Medulla oblongata (tissue), 1 donor: ENCODE measurements around the gene EEIG1.
A peak's percentile ranks its signal among the peaks of the same experiment; 100 is the strongest.

Source experiments
- DNase-seq: peaks from one replicate; pipeline ENCODE4 v3.0.0-alpha.2; 2015; ENCODE audit errors: extremely low spot score

Gene EEIG1

DNA sequence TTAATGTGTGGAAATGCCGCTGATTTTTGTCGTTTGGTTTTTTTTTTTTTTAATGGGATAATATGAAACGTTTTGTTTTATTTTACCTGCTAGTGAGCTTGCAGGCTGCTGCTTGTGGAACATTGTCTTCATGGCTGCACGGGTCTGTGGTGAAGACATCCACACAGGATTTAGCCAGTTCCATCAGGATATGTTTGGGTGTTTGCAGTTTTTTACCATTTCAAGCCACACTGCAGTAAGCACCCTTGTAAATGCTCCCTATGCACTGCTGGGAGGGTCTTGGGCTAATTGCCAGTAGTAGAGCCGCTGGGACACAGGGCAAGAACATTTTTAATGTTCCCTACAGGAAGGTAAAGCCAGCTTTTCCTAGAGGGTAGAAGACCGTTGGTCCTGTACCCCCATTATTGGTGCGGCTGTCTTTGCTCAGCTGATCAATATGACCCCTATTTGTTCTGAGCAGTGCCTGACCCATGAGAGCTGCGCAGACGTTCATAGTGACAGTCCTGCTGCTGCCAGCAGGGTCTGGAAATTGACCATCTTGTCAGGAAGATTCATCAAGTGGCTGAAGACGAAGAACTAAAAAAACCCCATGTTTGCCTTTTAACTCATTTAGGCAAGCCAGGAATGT, 20.5 kb upstream of the EEIG1 start:
- DNase-seq: no peak

DNA sequence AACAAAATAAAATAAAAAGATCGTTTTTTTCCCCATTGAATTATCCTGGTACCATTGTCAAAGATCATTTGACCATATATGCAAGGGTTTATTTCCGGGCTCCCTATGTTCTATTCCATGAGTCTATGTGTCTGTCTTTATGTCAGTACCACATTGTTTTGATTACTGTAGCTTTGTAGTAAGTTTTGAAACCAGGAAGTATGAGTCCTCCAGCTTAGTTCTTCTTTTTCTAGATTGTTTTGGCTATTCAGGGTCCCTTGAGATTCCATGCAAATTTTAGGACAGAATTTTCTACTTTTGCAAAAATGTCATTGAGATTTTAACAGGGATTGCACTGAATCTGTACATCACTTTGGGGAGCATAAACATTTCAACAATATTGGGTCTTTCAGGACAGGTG, 18.7 kb upstream of the EEIG1 start:
- no peak for DNase-seq

DNA sequence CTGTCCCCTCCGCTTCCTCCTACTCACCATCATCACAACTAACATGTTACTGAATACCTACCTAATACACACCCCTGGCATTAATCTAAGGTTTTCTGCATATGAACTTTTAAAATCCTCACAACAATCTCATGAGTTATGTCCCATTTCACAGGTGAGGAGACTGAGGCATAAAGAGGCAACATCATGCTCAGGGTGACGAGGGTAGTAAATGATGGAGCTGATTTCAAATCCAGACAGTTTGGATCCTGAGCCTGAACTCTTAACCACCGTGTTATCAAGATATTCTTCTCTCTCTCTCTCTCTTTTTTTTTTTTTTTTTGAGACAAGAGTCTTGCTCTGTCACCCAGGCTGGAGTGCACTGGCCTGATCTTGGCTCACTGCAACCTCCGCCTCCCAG, 12.9 kb upstream of the EEIG1 start:
- DNase-seq: no peak

DNA sequence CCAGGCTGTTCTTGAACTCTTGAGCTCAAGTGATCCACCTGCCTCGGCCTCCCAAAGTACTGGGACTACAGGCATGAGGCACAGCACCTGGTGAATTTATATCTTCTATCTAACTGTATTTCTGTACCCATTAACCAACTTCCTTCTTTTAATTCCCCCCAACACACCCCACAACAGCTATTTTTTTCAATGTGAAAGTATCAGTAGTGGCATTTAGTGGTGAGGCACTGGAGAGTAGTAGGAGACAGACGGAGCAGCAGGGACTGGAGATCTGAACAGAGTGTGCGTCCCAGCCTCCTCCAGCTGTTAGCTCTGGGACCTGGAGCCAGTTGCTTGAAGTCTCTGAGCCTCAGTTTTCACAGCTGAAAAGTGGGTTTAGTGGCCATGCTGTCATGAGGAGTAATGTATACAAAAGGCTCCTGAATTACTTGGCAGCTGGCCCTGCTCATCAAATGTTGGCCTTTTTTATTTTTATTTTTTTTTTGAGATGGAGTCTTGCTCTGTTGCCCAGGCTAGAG, 11.0 kb upstream of the EEIG1 start:
- no peak for DNase-seq

DNA sequence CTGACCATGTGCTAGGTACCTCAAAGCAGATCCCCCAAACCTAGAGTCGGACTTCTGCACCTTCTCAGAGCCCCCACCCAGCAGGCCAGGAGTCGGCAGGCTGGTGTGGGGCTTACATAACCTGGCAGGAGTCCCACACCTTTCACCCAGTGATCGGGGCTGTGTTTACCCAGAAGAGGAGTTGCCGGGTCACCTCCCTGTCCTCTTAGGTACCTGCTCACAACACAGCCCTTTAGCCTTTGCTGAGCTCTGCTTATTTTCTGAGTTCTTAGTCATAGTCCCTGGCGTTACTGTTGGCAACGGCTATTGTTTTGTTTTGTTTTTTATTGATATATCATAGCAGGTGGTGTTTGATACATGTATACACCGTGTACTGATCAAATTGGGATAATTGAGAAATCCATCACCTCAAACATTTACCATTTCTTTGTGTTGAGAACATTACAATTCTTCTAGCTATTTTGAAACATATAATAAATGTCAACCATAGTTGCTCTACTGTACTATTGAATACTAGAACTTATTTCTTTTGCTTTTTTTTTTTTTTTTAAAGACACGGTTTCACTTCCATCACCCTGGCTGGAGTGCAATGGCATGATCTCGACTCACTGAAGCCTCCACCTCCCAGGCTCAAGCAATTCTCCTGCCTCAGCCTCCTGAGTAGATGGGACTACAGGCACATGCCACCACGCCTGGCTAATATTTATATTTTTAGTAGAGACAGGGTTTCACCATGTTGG, 10.4 kb upstream of the EEIG1 start:
- no peak for DNase-seq

DNA sequence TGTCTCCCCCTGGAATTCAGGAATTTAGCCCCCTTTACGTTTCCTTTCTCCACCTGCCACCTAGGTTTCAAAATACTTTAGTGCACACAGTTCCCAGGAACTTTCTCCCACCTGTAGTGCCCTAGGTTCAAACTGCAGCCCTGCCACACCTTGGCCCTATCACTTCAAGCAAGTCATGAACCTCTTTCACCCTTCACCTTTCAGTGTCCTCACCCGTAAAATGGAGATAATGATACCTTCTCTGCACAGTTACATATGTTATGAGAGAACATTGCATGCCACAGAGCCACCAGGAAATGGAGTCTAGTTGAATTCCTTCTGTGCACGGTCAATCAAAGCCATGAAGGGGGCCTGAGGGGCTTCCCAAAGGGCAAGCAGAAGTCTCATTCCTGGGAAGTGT, 9.8 kb upstream of the EEIG1 start:
- DNase-seq: no peak

DNA sequence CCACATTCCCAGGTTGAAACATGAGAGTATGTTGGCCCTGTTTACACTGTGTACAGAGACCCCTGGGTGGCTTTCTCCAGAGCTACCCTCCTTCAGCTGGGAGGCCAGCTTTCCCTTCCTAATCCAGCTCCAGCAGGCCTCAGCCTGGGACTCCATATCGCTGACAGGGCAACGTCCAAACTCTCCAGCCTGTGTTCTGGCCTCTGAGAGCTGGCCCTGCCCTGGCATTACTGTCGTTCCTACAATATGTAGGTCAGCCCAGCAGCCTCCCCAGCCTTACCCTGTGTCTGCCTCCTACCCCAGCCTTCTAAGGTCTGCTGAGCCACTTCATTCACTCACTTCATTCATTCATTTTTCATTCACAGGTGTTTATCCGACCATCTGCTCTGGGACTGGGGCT, 8.3 kb upstream of the EEIG1 start:
- DNase-seq: no peak

DNA sequence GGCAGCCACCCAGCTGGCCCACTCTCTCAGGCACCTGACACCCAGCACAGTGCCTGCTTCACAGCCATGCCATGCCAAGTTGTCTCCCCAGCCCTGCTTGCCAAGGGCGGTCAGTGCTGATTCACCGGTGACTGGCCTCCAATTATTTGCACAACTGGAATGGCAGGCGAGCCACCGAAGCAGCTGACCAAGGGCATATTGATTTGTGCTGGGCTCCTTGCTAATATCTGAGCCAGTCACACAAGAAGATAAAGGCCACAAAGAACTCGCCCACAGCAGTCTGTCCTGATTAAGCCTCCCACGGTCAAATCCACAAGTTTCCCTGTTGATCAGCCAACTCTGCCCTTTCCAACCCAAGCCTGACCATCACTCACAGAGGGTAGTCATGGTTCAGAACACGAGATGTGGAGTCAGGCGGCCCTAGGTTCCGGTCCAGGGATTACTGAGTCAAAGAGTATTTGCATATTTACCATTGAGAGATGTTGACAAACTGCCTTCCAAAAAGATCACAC, 6.4 kb upstream of the EEIG1 start:
- DNase-seq: no peak

DNA sequence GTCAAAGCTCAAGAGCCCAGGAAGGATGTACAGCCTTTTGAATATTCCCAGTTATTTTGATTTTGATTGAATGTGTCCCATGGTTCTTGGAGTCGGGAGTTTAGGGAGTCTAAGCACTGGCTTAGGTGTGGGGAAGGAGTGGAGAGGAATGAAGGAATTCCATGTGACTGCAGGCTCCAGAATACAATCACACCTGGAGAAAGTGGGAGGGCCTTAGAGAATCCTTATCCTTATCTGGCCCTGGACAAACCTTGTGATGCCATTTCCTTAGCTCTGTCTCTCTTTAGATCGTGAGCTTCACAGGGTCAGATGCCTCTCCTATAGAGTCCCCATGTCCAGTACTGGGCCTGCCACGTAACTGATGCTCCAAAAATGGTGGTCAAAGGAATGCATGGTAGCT, 4.2 kb upstream of the EEIG1 start:
- DNase-seq: no peak

DNA sequence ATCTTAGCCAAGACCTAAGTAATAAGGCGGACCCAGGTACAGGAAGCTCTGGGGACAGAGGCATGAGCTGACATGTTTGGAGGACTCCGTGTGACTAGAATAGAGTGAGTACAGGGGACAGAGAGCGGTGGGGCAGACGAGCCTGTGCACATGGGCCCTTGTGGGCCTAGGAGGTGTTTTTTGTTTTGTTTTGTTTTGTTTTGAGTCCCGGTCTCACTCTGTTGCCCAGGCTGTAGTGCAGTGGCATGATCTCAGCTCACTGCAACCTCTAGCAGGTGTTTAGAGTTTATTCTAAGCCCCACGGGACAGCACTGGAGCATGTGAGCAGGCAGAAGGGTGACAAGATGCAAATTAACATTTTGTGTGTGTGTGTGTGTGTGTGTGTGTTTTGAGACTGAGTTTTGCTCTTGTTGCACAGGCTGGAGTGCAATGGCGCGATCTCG, 3.1 kb upstream of the EEIG1 start:
- DNase-seq: no peak

DNA sequence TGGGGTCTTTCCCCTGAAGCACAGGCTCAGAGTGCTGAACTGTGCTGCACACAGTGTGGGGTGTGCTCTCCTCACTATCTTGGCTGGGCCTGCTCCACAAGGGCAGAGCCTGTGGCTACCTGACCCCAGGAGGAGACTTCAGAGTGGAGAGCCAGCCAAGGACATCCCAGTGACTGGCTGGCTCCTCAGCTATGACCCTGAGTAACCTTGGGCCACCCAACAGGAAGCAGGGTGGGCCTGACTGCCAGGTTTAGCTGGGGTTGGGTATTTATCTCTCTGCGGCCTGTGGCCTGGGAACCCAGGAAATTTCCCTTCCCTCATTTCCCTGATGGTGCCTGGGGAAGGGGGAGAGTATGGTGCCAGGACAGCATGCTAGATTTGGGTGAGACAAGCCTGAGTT, 2.1 kb upstream of the EEIG1 start:
- DNase-seq: no peak

DNA sequence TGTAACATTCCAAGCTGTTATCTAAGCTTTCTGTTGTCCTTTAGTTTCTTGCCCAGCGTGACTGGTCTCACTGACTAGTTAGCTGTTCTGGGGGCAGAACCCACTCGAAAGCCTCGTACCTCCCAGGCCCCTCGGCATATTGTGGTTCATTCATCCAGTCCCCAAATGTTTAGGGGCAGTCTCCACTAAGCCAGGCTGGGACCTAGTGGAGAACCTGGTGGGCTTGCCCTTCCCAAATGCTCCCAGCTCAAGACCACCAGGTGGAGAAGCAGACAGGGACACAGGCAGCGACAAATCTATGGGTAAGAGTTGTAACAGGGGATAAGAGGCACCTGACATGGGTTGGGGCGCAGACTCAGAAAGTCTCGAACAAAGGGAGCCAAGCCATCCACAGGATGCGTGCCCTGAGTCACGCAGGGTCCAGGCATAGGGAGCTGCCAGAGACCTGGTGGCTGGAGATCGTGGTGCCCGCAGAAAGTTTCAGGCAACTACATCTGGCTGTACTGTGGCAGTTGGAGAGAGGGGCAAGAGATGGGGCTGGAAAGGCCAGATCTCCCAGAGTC, 851 bp upstream of the EEIG1 start:
- no peak for DNase-seq

DNA sequence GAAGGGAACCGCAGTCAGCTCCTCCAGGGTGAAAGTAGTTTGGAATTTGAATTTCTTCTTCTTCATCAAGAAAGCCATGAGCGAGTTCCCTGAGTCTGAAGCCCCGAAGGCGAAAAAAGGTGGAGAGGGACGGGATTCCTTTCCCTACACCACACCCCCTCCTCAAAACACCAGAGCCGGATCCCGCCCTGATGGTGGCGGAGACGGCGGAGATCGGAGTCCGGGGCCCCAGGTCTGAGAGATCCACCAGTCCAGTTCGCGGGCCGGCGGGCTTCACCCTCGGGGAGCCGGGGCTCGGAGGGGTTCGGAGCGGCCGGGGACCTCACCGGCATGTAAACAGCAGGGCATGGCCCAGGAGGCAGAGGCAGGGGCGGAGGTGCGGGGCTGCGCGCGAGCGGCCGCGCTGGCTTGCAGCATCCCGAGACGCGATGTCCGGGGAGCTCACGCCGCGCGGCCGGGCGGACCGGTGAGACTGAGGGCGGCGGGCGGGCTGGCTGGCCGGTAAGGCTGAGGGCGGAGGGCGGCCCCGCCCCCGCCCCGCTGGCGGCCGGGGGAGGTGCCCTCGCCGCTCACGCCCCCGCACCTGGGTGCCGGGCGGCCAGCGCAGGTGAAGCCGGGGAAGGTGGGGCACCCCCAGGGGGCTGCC, 606 bp downstream of the EEIG1 start:
- DNase-seq: peak; percentile 37

DNA sequence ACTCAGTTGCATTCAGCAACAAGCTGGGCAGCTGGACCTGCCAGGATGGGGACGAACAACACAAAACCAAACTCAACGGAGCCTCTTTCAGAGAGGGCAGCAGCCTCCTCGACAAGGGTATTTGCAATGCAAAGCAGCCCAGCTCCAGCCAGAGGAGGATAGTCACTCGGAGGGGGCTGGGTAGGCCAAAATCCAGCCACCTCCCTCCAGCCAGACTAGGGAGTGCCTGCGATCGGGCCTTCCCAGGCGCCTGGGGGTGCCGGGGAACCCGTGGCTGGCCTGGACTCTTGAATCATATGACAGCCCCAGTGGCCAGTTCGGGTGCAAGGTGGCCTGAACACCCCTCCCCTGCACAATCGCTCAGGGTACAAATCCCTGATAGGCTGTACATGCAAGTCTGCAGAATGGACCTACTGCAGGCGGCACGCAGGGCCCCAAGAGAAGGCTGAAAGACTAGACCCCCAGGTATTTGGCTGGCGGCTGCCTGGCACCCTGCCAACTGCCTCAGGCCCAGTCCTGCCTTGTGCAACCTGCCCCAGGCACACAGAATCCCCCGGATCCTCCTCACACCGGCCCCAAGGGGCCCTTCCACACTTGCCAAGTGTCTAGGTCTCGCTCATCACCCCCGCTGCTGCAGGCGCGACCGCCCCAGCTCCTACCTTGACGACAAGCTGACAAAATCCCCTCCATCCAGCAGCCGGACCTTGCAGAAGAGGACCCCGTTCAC, 1.3 kb downstream of the EEIG1 start:
- DNase-seq: peak; percentile 91

DNA sequence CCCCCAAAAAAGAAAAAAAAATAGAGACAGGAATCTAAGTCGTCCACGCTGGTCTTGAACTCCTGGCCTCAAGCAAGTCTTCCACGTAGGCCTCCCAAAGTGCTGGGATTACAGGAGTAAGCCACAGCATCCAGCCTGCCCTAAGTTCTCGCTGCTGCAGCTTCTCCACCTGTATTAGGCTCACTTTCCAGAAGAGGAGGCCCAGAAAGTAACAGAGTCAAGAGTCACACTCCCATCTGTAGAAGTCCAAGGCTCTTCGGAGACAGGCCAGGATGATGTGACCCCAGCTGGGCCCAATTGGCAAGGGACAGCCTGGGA, 1.8 kb downstream of the EEIG1 start:
- no peak for DNase-seq

DNA sequence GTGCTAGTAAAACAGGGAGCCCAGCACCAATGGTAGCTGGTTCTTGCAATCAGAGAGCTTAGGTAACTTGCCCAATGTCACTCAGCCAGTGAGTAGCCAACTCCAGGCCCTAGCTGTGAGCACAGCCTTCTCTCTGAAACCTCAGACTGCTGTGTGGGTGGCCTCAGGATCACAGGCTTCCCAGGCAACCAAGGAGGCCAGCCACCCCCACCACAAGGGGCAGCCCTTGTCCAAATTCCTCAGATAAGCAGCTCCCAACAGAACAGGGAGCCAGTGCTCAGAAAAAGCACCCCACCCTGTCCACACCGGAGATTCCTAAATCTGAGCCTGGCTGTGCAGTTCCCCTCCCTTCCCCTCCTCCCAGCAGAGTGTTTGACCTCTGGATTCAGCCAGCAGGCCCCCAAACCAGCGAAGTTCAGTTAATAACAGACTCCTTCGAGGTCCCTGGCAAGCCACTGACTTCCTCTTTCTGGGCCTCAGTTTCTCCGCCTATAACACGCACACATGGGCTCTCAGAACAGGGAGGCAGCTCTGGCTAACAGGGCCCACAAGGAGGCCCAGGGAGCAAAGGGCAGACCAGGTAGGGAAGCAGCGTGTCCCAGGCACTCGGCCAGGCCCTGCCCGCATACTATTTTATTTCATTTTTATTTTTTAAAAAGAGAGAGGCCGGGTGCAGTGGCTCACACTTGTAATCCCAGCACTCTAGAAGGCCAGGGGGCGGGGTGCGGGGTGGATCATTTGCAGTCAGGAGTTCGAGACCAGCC, 2.7 kb downstream of the EEIG1 start:
- no peak for DNase-seq

DNA sequence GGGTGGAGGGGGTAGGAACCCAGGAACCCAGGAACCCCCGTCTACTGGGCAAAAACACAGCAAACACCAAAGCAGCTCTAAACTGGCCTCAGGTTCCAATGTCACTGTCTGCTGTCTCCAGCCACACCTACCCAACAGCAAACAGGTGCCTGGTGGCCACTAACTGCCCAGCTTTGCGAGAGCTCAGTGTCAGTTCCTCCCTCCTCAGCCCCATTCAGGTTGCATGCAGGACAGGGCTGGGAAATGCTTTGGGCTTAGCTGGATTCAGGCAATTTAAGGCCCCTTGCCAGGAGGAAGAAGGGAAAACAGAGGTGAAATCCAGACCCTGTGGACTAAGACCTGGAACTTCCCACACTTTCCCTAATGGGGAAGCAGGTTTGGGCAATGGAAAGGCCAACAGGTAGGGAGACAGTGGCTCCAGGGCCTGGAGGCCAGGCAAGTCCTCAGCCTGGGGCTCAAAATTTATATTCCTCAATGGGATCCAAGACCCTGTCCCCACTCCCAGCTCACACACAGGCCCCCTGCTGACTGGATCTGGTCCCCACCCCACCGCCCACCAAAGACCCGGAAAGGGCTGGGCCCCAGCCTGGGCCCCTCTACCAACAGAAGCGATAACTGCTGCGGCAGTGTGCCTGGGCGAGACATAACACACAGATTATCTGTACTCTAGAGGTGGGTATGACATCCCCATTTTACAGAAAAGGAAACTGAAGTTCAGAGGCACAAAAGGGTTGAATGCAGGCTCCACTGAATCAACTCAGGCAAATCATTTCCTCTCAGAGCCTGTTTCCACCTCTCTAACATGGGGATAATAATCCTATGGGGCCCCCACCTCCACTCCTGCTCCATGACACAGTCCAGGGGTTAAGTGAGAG, 3.5 kb downstream of the EEIG1 start:
- no peak for DNase-seq

DNA sequence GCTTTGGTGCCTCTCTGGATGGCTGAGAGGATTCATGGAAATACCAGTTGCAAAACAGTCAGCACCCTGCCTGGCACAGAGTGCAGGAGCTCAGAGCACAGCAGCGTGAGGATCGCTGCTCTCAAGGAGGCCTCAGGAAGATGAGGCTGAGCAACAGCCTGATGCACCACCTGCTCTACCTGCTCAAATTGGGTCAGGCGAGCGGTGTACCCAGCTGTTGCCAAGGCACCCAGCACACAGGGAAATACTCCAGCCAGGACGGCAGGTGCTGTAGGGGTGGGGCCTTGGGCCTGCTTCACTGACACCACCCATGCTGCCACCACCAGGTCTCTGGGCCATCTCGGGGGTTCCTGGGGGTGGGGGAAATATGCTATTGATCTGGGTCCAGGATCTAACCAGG, 4.3 kb downstream of the EEIG1 start:
- no peak for DNase-seq

DNA sequence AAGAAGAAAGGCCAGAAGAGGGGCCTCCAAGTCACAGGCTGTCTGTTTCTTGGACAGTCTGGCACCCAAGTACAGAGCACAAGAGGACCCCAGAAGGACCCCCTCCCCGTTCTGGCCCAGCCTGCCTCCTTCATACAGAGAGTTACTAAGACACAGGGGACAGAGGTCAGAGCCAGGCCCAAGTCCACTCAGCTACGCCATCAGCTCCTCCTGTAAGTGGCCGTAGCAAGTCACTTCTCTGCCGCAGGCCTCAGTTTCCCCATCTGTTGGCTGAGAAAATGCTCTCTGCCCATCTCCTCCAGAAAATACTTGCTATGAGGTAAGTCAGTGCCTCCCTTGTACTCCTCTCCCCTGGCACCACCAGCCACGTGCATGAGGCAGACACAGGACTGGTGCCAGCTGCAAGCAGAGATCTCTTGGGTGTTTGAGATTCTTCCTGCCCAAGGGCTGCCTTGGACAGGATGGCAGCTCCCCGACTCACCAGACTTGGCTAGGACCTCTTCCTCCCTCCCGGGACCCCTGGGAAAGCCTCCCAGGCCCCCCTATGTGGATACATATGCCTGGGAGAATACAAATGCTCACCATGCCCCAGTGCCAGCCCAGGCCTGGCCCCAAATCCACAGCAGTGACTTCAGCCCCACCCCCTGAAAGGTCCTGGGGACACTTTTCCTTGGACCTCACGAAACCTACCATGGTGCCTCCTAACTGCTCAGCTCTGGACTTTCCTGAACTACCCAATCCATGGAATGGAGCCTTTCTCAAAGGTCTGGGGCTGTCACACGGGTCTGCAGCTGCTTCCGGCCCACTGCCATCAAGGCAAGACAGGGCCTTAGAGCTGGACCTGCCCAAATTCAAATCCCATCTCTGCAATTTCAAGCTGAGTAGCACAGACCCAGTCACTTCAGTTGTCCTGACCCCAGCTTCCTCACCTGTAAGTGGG, 5.1 kb downstream of the EEIG1 start:
- peak; percentile 72 for DNase-seq
